Stomach (tissue), 9 donors: ENCODE data around the gene BNIP3. TPM values are rescaled to one million over a fixed set of nuclear protein-coding genes. Genes with fewer than 3 reads are reported as not detected.

Experiments
- DNase-seq, 2 donors: peaks; one replicate each; pipeline versions ENCODE4 v3.0.0 to v3.0.0-alpha.2; 2013 to 2019
- H3K27ac ChIP-seq, 5 donors: fragments of 200-600 bp in 4 of 5; sonication (generic) in 4 of 5; one replicate each; pipeline ENCODE4 v1.5.1; 2013 to 2019; ENCODE audit warnings: mild to moderate bottlenecking in 1 of 5, moderate library complexity in 1 of 5
- H3K27me3 ChIP-seq, 3 donors: fragments of 200-600 bp; sonication (generic); one replicate each; pipeline ENCODE4 v1.5.1; 2017 to 2019; ENCODE audit warnings: mixed run types in 1 of 3
- H3K36me3 ChIP-seq, 4 donors: fragments of 200-600 bp; sonication (generic); 1 replicate in 3 of 4; 2 replicates in 1 of 4; pipeline ENCODE4 v1.5.1; 2016 to 2019
- H3K4me1 ChIP-seq, 4 donors: fragments of 200-600 bp; sonication (generic); one replicate each; pipeline ENCODE4 v1.5.1; 2016 to 2019
- H3K4me3 ChIP-seq, 4 donors: fragments of 200-600 bp; sonication (generic) in 3 of 4; one replicate each; pipeline ENCODE4 v1.5.1; 2016 to 2019; ENCODE audit warnings: mild to moderate bottlenecking in 1 of 4
- H3K9me3 ChIP-seq, 4 donors: fragments of 200-600 bp; sonication (generic); one replicate each; pipeline ENCODE4 v1.5.1; 2016 to 2019
- CTCF ChIP-seq, 7 experiments: fragments of 450-650 bp in 4 of 7; fragments of 200-600 bp in 3 of 7; sonication (generic) in 3 of 7; IDR thresholded peaks; one replicate each; pipeline ENCODE4 v1.5.1; 2016 to 2019; ENCODE audit warnings: antibody characterized with exemption in 7 of 7, control low read depth in 2 of 7, mild to moderate bottlenecking in 1 of 7
- EP300 ChIP-seq: sonication (generic); formaldehyde crosslinking; IDR thresholded peaks from one replicate; pipeline ENCODE4 v1.6.1; 2017; ENCODE audit warnings: antibody characterized with exemption
- POLR2A ChIP-seq, 4 donors: fragments of 450-650 bp; IDR thresholded peaks; one replicate each; pipeline ENCODE4 v1.6.1; 2016; ENCODE audit warnings: antibody characterized with exemption in 4 of 4, control low read depth in 2 of 4, mild to moderate bottlenecking in 1 of 4, moderate library complexity in 1 of 4
- POLR2AphosphoS5 ChIP-seq, 3 donors: sonication (generic); formaldehyde crosslinking; IDR thresholded peaks; one replicate each; pipeline ENCODE4 v1.6.1; 2016; ENCODE audit warnings: antibody characterized with exemption in 3 of 3
- WGBS, 5 donors: extraction: QIAGEN DNeasy Blood & Tissue Kit in 3 of 5; methylation state at CpG; one replicate each; pipeline versions ENCODE4 v1.1.5 to v1.1.7; 2013 to 2018; 5-methylcytosine and 5-hydroxymethylcytosine counted together
- intact Hi-C: fragments of 100-400 bp; cut with DNase I; formaldehyde crosslinking; loops from one replicate; pipeline ENCODE4 v1.15.1; 2023; ENCODE audit warnings: low total_unique reads
- polyA plus RNA-seq, 3 donors: library from polyadenylated mRNA; stranded (reverse); fragments of 200-250 nt; gene quantifications; one replicate each; pipeline ENCODE4 v1.2.3, GENCODE V29; 2013
- total RNA-seq, 5 donors: library from RNA; depleted of rRNA; stranded (reverse); fragments of >200 nt; gene quantifications; one replicate each; pipeline versions ENCODE4 v1.1.0 to v1.2.3, GENCODE V29; 2014 to 2016
- donor health status: healthy with polysubstance abuse.
- donor health status: Bipolar disorder and iron deficiency.
- donor health status: healthy.

The BNIP3 gene
- total and polyA plus RNA-seq, 8 donors = 9.8 to 81.7 (median 22.0) TPM

GRCh38 chr10:131961777-131962662, 19.7 kb downstream of the BNIP3 start:
- 84 to 91% (median 89%) methylated on average over 32 of the region's 32 CpGs for WGBS, 5 donors
- Histone ChIP-seq H3K36me3 (peaks cover 6 to 69% (median 61%) of the 10 kb centered on the region in 4 donors), H3K27ac (no peak overlapping the region), H3K4me1 (no peaks in the 10 kb centered on the region), H3K9me3 (no peaks in the 10 kb centered on the region), H3K4me3 (no peak overlapping the region), H3K27me3 (no peaks in the 10 kb centered on the region)
- DNase-seq = no peak
- intact Hi-C loops = no loop called here
- no peak for TF ChIP-seq POLR2AphosphoS5 (IDR thresholded peaks at IDR 0.05)
- TF ChIP-seq EP300 = no peak

- TF ChIP-seq POLR2AphosphoS5 (IDR thresholded peaks at IDR 0.05) = no peak
- no peak for TF ChIP-seq CTCF (IDR thresholded peaks at IDR 0.05)
- no peak for TF ChIP-seq POLR2A (IDR thresholded peaks at IDR 0.05)
- no peak for TF ChIP-seq EP300
- peaks cover 14 to 69% (median 61%) of the 10 kb centered on the region in 4 donors for H3K36me3 ChIP-seq
- no peaks in the 10 kb centered on the region for H3K27me3 ChIP-seq
- H3K4me1 ChIP-seq = no peaks in the 10 kb centered on the region
- no peak overlapping the region for H3K4me3 ChIP-seq
- H3K9me3 ChIP-seq = no peaks in the 10 kb centered on the region
- 91 to 95% (median 94%) methylated on average over 20 to 26 of the region's 26 CpGs for WGBS, 5 donors
- H3K27ac ChIP-seq = no peak overlapping the region
- DNase-seq = no peak
- intact Hi-C loops = no loop called here
Measured at GRCh38 chr10:131961047-131961776, 20.5 kb downstream of the BNIP3 start.

- DNase-seq = no peak
- intact Hi-C loops = no loop called here
Measured at GRCh38 chr10:131960631-131961046, 21.1 kb downstream of the BNIP3 start.

GRCh38 chr10:131959841-131960240, 21.9 kb downstream of the BNIP3 start:
- H3K36me3 ChIP-seq = peaks cover 22 to 69% (median 61%) of the 10 kb centered on the region in 4 donors
- H3K9me3 ChIP-seq = no peaks in the 10 kb centered on the region
- WGBS, 5 donors = 89 to 93% (median 90%) methylated on average over 13 to 19 of the region's 19 CpGs
- H3K27me3 ChIP-seq = no peaks in the 10 kb centered on the region
- TF ChIP-seq EP300 (no peak), POLR2AphosphoS5 (IDR thresholded peaks at IDR 0.05) (no peak), CTCF (IDR thresholded peaks at IDR 0.05) (no peak), POLR2A (IDR thresholded peaks at IDR 0.05) (no peak)
- no peak overlapping the region for H3K27ac ChIP-seq
- H3K4me3 ChIP-seq = no peak overlapping the region
- H3K4me1 ChIP-seq = no peaks in the 10 kb centered on the region
- intact Hi-C loops = no loop called here
- no peak for DNase-seq

More at GRCh38 chr10:131960631-131961046, 21.1 kb downstream of the BNIP3 start:
- Histone ChIP-seq H3K4me1 (no peaks in the 10 kb centered on the region), H3K27ac (no peak overlapping the region), H3K36me3 (peaks cover 19 to 69% (median 61%) of the 10 kb centered on the region in 4 donors), H3K27me3 (no peaks in the 10 kb centered on the region), H3K9me3 (no peaks in the 10 kb centered on the region), H3K4me3 (no peak overlapping the region)
- 90 to 93% (median 91%) methylated on average over 18 of the region's 18 CpGs for WGBS, 5 donors
- TF ChIP-seq EP300 = no peak
- no peak for TF ChIP-seq POLR2A (IDR thresholded peaks at IDR 0.05)
- no peak for TF ChIP-seq POLR2AphosphoS5 (IDR thresholded peaks at IDR 0.05)
- no peak for TF ChIP-seq CTCF (IDR thresholded peaks at IDR 0.05)
